Measurements from ENCODE around the gene CHD9.

CHD9 gene

GRCh38 chr16:53372992-53373871 lies 318.4 kb downstream of the CHD9 start:
- DNase-seq (ENCODE audit: low spot score) = no peak

DNA sequence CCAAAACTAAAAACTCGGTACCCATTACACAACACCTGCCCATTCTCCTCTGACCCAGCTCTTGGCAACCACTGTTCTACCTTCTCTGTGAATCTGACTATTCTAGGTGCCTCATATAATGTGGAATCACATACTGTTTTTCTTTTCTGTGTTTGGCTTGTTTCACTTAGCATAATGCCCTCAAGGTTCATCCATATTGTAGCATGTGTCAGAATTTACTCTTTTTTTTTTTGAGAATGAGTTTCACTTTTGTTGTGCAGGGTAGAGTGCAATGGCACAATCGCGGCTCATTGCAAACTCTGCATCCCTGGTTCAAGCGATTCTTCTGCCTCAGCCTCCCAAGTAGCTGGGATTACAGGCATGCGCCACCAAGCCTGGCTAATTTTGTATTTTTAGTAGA lies 320.0 kb downstream of the CHD9 start:
- DNase-seq (ENCODE audit: low spot score) = no peak

DNA sequence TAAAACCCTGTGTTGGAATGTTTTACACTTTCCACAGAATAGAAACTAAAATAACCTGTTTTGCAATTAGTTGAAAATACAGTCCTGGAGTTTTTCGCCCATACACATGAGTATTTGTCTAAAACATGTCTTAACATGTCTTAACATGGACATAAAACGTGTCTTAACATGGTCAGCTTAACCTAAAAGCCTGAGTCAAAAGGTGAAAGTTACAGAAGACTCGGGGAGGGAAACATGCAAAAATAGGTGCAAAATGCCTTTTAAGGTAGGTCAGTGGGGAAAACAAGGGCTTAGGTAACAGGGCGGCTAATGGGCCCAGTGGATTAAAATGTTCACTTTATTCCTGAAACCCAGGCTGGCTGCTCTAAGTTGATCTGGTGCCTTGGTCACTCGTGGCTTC lies 323.3 kb downstream of the CHD9 start:
- no peak for DNase-seq (ENCODE audit: low spot score)
